Pulmonary artery endothelial cell (primary cell): Measurements from ENCODE around the gene CCL7. TPM values are rescaled to one million over a fixed set of nuclear protein-coding genes. Genes with fewer than 3 reads are reported as not detected.

Source experiments
- DNase-seq: peaks from one replicate; pipeline ENCODE4 v3.0.0-alpha.2; 2011; ENCODE audit warnings: low read depth, low spot score
- total RNA-seq: library from RNA; depleted of rRNA; stranded (reverse); fragments of >200 nt; gene quantifications from 2 replicates; pipeline ENCODE4 v1.2.3, GENCODE V29; 2014

CCL7 gene
- total RNA-seq, 1 donor from 2014 or later = 0.07 TPM

- DNase-seq = no peak
These were observed 23.1 kb upstream of the CCL7 start for GRCh38 chr17:34246881-34247280.

GRCh38 chr17:34248511-34249024 lies 21.5 kb upstream of the CCL7 start:
- DNase-seq = peak; percentile 90

- DNase-seq = no peak
These were observed 21.0 kb upstream of the CCL7 start for GRCh38 chr17:34249061-34249460.

GRCh38 chr17:34249478-34249877 lies 20.5 kb upstream of the CCL7 start:
- no peak for DNase-seq

- no peak for DNase-seq
These were observed 18.8 kb upstream of the CCL7 start for GRCh38 chr17:34251186-34251585.

GRCh38 chr17:34252095-34252443 lies 18.0 kb upstream of the CCL7 start:
- no peak for DNase-seq

GRCh38 chr17:34252444-34253138 lies 17.4 kb upstream of the CCL7 start:
- peak; percentile 96 for DNase-seq

- no peak for DNase-seq
These were observed 16.9 kb upstream of the CCL7 start for GRCh38 chr17:34253139-34253525.

GRCh38 chr17:34254146-34254545 lies 15.9 kb upstream of the CCL7 start:
- no peak for DNase-seq

GRCh38 chr17:34254651-34255380 lies 15.2 kb upstream of the CCL7 start, which contains the start of gene CCL2:
TSS of gene CCL2 (plus strand) at chr17:34255285. CDS start at chr17:34255350, 65 bp downstream.
- DNase-seq = peak; percentile 93

GRCh38 chr17:34255381-34255732 lies 14.7 kb upstream of the CCL7 start:
- DNase-seq = no peak

GRCh38 chr17:34255841-34256240 lies 14.2 kb upstream of the CCL7 start:
- DNase-seq = no peak

GRCh38 chr17:34257299-34257985 lies 12.6 kb upstream of the CCL7 start:
- peak; percentile 57 for DNase-seq

- no peak for DNase-seq
These were observed 12.1 kb upstream of the CCL7 start for GRCh38 chr17:34257986-34258326.

- DNase-seq = peak; percentile 69
These were observed 10.9 kb upstream of the CCL7 start for GRCh38 chr17:34259146-34259545.

- no peak for DNase-seq
These were observed 9.2 kb upstream of the CCL7 start for GRCh38 chr17:34260861-34261260.

GRCh38 chr17:34261568-34262337 lies 8.3 kb upstream of the CCL7 start:
- no peak for DNase-seq

- no peak for DNase-seq
These were observed 4.3 kb upstream of the CCL7 start for GRCh38 chr17:34265711-34266110.

- DNase-seq = peak; percentile 59
These were observed 5.9 kb downstream of the CCL7 start for GRCh38 chr17:34275881-34276280.

GRCh38 chr17:34276826-34277225 lies 6.8 kb downstream of the CCL7 start:
- no peak for DNase-seq

- no peak for DNase-seq
These were observed 13.6 kb downstream of the CCL7 start for GRCh38 chr17:34283571-34283970.
